K562 (cell line): ENCODE data around the gene HDAC9. TPM values are rescaled to one million over a fixed set of nuclear protein-coding genes. Genes with fewer than 3 reads are reported as not detected.

Source experiments
- ATAC-seq: fragments of 200-7000 bp; cut with Tn5 transposase; 3 replicates; pipeline ENCODE4 v1.9.1; 2020; ENCODE audit warnings: moderate library complexity
- BruUV-seq: library from RNA; stranded (reverse); fragments of 400-500 nt; replicated peaks from 2 replicates; lab custom pipeline; 2021; lab: Mats Ljungman, UMichigan
- CTCF ChIA-PET: fragments of 300-600 bp; formaldehyde crosslinking; extraction: SDS; loops from one replicate; lab custom pipeline; 2021; ENCODE audit warnings: low intra/inter-chr PET ratio; lab: Yijun Ruan, JAX
- POLR2A ChIA-PET: fragments of 300-600, 350-650 bp; sonication (Branson Sonifier 250); formaldehyde crosslinking; extraction: SDS; loops from one replicate; lab custom pipeline; 2021; ENCODE audit warnings: antibody characterized with exemption, inconsistent platforms; lab: Yijun Ruan, JAX
- DNase-seq, 4 experiments: peaks; one replicate each; pipeline versions ENCODE4 v3.0.0 to v3.0.0-alpha.2; 2011 to 2018; ENCODE audit warnings: low spot score in 3 of 4, mixed read lengths in 3 of 4; ENCODE audit errors: extremely low read depth in 1 of 4
- FAIRE-seq: peaks from 2 replicates; lab custom pipeline; 2011; peaks lifted over from hg19 to GRCh38; lab: Jason Lieb, UNC
- H2AFZ ChIP-seq: 2 replicates; pipeline ENCODE4 v1.6.0; 2011; ENCODE audit warnings: low read depth, low read length, control low read depth, inconsistent platforms
- H3K27ac ChIP-seq: fragments of 200-600 bp; 3 replicates; pipeline ENCODE4 v1.8.0; 2011; ENCODE audit warnings: low read depth, mild to moderate bottlenecking, control low read depth, inconsistent platforms, low read length, moderate library complexity, mixed read lengths; ENCODE audit errors: extremely low read depth
- H3K27me3 ChIP-seq, 2 experiments: fragments of 300-600 bp in 1 of 2; 2 replicates in 1 of 2; 3 replicates in 1 of 2; pipeline versions ENCODE4 v1.6.0 to v1.8.0; 2011; ENCODE audit warnings: inconsistent platforms in 2 of 2, low read length in 2 of 2, mild to moderate bottlenecking in 1 of 2, mixed read lengths in 1 of 2, moderate library complexity in 1 of 2; ENCODE audit not compliant: control insufficient read depth in 2 of 2, insufficient read depth in 2 of 2
- H3K36me3 ChIP-seq: fragments of 300-600 bp; 3 replicates; pipeline ENCODE4 v1.8.0; 2011; ENCODE audit warnings: mild to moderate bottlenecking, low read length, inconsistent platforms; ENCODE audit not compliant: control insufficient read depth, insufficient read depth
- H3K4me1 ChIP-seq, 2 experiments: fragments of 200-600 bp in 1 of 2; replicated peaks in 1 of 2; 2 replicates in 1 of 2; 3 replicates in 1 of 2; pipeline versions ENCODE4 v1.5.1 to v1.8.0; 2011; ENCODE audit warnings: inconsistent platforms in 2 of 2, low read length in 2 of 2, mild to moderate bottlenecking in 1 of 2, mixed read lengths in 1 of 2, moderate library complexity in 1 of 2; ENCODE audit not compliant: control insufficient read depth in 2 of 2, insufficient read depth in 2 of 2
- H3K4me2 ChIP-seq: 2 replicates; pipeline ENCODE4 v1.6.1; 2011; ENCODE audit warnings: low read length, control low read depth, inconsistent platforms, mixed read lengths; ENCODE audit not compliant: insufficient read depth
- H3K4me3 ChIP-seq: fragments of 200-600 bp; sonication (generic), shearing (Covaris generic); 2 replicates; pipeline ENCODE4 v1.5.1; 2016; ENCODE audit warnings: control low read depth, inconsistent platforms
- H3K79me2 ChIP-seq: fragments of 200-600 bp; 3 replicates; pipeline ENCODE4 v1.8.0; 2011; ENCODE audit warnings: low read length, inconsistent platforms; ENCODE audit not compliant: control insufficient read depth, insufficient read depth
- H3K9ac ChIP-seq, 2 experiments: 2 replicates each; pipeline versions ENCODE4 v1.6.0 to v1.6.1; 2011; ENCODE audit warnings: low read depth in 2 of 2, low read length in 2 of 2, control low read depth in 1 of 2, inconsistent platforms in 1 of 2, mild to moderate bottlenecking in 1 of 2, mixed read lengths in 1 of 2; ENCODE audit not compliant: insufficient read depth in 1 of 2
- H3K9me1 ChIP-seq: one replicate; pipeline ENCODE4 v1.6.0; 2011; ENCODE audit warnings: inconsistent platforms, mild to moderate bottlenecking, low read length, moderate library complexity; ENCODE audit not compliant: control insufficient read depth, insufficient read depth
- H3K9me3 ChIP-seq: replicated peaks from 2 replicates; pipeline ENCODE4 v1.5.1; 2011; ENCODE audit warnings: low read depth, low read length, inconsistent platforms; ENCODE audit not compliant: control insufficient read depth, insufficient read depth
- H4K20me1 ChIP-seq: replicated peaks from 2 replicates; pipeline ENCODE4 v1.6.1; 2011; ENCODE audit warnings: low read length, inconsistent platforms, mixed read lengths; ENCODE audit not compliant: control insufficient read depth, insufficient read depth
- BACH1 ChIP-seq: fragments of 200-800 bp; sonication (Bioruptor generic); IDR thresholded peaks from 2 replicates; pipeline ENCODE4 v1.6.1; 2016; ENCODE audit warnings: missing genetic modification characterization, missing compliant biosample characterization
- E2F8 ChIP-seq: fragments of 450-650 bp; IDR thresholded peaks from 2 replicates; pipeline ENCODE4 v1.7.1; 2018; ENCODE audit warnings: mild to moderate bottlenecking, low read depth; ENCODE audit not compliant: partially characterized antibody
- GABPB2 ChIP-seq: fragments of 250-450 bp; sonication (Bioruptor Pico); conservative IDR thresholded peaks from 2 replicates; pipeline ENCODE4 v1.5.1; 2021; ENCODE audit warnings: mild to moderate bottlenecking
- HDAC6 ChIP-seq: IDR thresholded peaks from 2 replicates; pipeline ENCODE4 v1.6.1; 2012; ENCODE audit warnings: low read depth, mild to moderate bottlenecking, control low read depth, inconsistent platforms, low read length, moderate library complexity
- RCOR1 ChIP-seq, 2 experiments: IDR thresholded peaks; 2 replicates each; pipeline ENCODE4 v1.6.1; 2012; ENCODE audit warnings: low read depth in 2 of 2, low read length in 2 of 2, borderline replicate concordance in 1 of 2, improper control_type of control experiment in 1 of 2
- RHOXF2B ChIP-seq: fragments of 250-450 bp; sonication (Bioruptor Pico); conservative IDR thresholded peaks from 2 replicates; pipeline ENCODE4 v1.5.1; 2021
- SMARCE1 ChIP-seq: fragments of 450-650 bp; IDR thresholded peaks from 2 replicates; pipeline ENCODE4 v1.7.1; 2016; ENCODE audit warnings: mild to moderate bottlenecking
- TSHZ1 ChIP-seq: fragments of 250-450 bp; sonication (Bioruptor Pico); IDR thresholded peaks from 2 replicates; pipeline ENCODE4 v1.4.0; 2020; ENCODE audit warnings: mild to moderate bottlenecking, moderate library complexity
- ZBTB11 ChIP-seq, 3 experiments: fragments of 200-800 bp in 1 of 3; fragments of 250-450 bp in 1 of 3; fragments of 450-650 bp in 1 of 3; sonication (Bioruptor Pico) in 1 of 3; sonication (Bioruptor generic) in 1 of 3; formaldehyde crosslinking in 1 of 3; IDR thresholded peaks; 2 replicates each; pipeline versions ENCODE4 v1.6.1 to v1.8.0; 2016 to 2022; ENCODE audit warnings: mild to moderate bottlenecking in 2 of 3, missing genetic modification characterization in 2 of 3, missing compliant biosample characterization in 1 of 3, moderate library complexity in 1 of 3
- ZNF644 ChIP-seq: fragments of 200-800 bp; sonication (Bioruptor generic); IDR thresholded peaks from 2 replicates; pipeline ENCODE4 v1.6.1; 2016; ENCODE audit warnings: low read depth, missing genetic modification characterization, missing compliant biosample characterization
- WGBS: fragments of 100-300 bp; shearing (Covaris generic); methylation state at CpG from one replicate; pipeline ENCODE4 v1.1.6; 2016; ENCODE audit warnings: low coverage, mixed read lengths; ENCODE audit not compliant: insufficient coverage; ENCODE audit errors: missing lambda C conversion rate; 5-methylcytosine and 5-hydroxymethylcytosine counted together
- in situ Hi-C: fragments of 300-500 bp; cut with MboI; formaldehyde crosslinking; loops from 4 replicates; pipeline ENCODE4 v1.15.0; 2018; ENCODE audit warnings: inconsistent platforms, mixed read lengths
- intact Hi-C: fragments of 100-400 bp; cut with micrococcal nuclease; formaldehyde crosslinking; loops from 2 replicates; pipeline ENCODE4 v1.14.2; 2022
- polyA plus RNA-seq, 8 experiments: library from polyadenylated mRNA; depleted of rRNA in 4 of 8; stranded (reverse) in 5 of 8; unstranded in 3 of 8; fragments of >200 nt; fragmentation: Nextera tagmentation in 2 of 8; fragmentation: Illumina TruSeq in 1 of 8; extraction: Ambion mirVana in 2 of 8; extraction: Trizol in 1 of 8; gene quantifications; 2 replicates each; pipeline versions ENCODE4 v1.2.1 to v1.2.3, GENCODE V29; 2011 to 2014; ENCODE audit warnings: inconsistent platforms in 1 of 8, missing spikeins in 1 of 8
- total RNA-seq, 7 experiments: library from RNA; depleted of rRNA in 6 of 7; stranded (reverse); fragments of >200 nt in 6 of 7; fragmentation: Illumina TruSeq in 2 of 7; extraction: Trizol in 2 of 7; gene quantifications; 2 replicates each; pipeline versions ENCODE4 v1.2.1 to v1.2.3, GENCODE V29; 2011 to 2021; ENCODE audit warnings: low replicate concordance in 1 of 7

HDAC9 gene
- total and polyA plus RNA-seq, 9 of the 15 experiments (the other 6 are each of a cell fraction or from before 2014, with no cell fraction given): 0.08 to 0.91 (median 0.33) TPM

GRCh38 chr7:18873734-18874336 is 378.3 kb downstream of the HDAC9 start (continued):
- no peak for TF ChIP-seq ZBTB11 (CRISPR knock-in tag; IDR thresholded peaks at IDR 0.05)

- H2AFZ ChIP-seq: no peak overlapping the region
- 0% methylated on average over 1 of the region's 1 CpG for WGBS
- TF ChIP-seq ZNF644 (tag) (no peak), E2F8 (no peak), GABPB2 (CRISPR knock-in tag) (no peak), SMARCE1 (no peak), HDAC6 (no peak), RHOXF2B (CRISPR knock-in tag) (no peak), TSHZ1 (no peak), RCOR1 (IDR thresholded peaks at IDR 0.05; ENCODE audit: borderline replicate concordance in 1 of 2, low read depth in 2 of 2, low read length in 2 of 2) (no peak), BACH1 (no peak)
These were observed 379.3 kb downstream of the HDAC9 start for GRCh38 chr7:18874880-18875279.

More at GRCh38 chr7:18874880-18875279, 379.3 kb downstream of the HDAC9 start:
- no peak overlapping the region for H3K27ac ChIP-seq
- H3K79me2 ChIP-seq: no peaks in the 10 kb centered on the region
- in situ Hi-C loops: no loop called here
- no peaks in the 10 kb centered on the region for H3K9me1 ChIP-seq
- CTCF ChIA-PET: no interaction called here
- POLR2A ChIA-PET: no interaction called here
- peaks cover 2% of the 10 kb centered on the region; the same call in 1 of the 2 replicates for H3K9me3 ChIP-seq
- ATAC-seq (no peak), FAIRE-seq (no peak), DNase-seq (no peak)
- BruUV-seq: no TSS peak
- intact Hi-C loops: no loop called here
- no peaks in the 10 kb centered on the region for H3K36me3 ChIP-seq
- H3K4me1 ChIP-seq: no peaks in the 10 kb centered on the region
- no peaks in the 10 kb centered on the region for H4K20me1 ChIP-seq
- no peak overlapping the region for H3K9ac ChIP-seq
- H3K4me3 ChIP-seq: no peak overlapping the region
- no peak overlapping the region for H3K4me2 ChIP-seq
- no peaks in the 10 kb centered on the region for H3K27me3 ChIP-seq
